ENCODE measurements around the gene PTRHD1. TPM values are rescaled to one million over a fixed set of nuclear protein-coding genes. Genes with fewer than 3 reads are reported as not detected.

Gene PTRHD1
- total RNA-seq, 2 donors from 2014 or later: 37.2 to 38.2 TPM

- Mint-ChIP-seq H3K4me1 (peaks cover 16% of the 10 kb centered on the region), H3K9me3 (no peaks in the 10 kb centered on the region), H3K36me3 (ENCODE audit: low read depth) (peaks cover 34% of the 10 kb centered on the region), H3K27me3 (ENCODE audit: insufficient read depth) (no peaks in the 10 kb centered on the region), H3K27ac (no peak overlapping the region), H3K4me3 (no peak overlapping the region)
- 100% methylated on average over 2 of the region's 5 CpGs for WGBS, 2 experiments (ENCODE audit: insufficient coverage in 1 of 2, insufficient read length in 1 of 2)
- Histone ChIP-seq H3K4me3 (ENCODE audit: low read length) (no peak overlapping the region), H3K9me3 (ENCODE audit: control insufficient read depth, low read length) (no peaks in the 10 kb centered on the region), H3K27me3 (ENCODE audit: control insufficient read depth, insufficient read depth, low read length, poor library complexity, severe bottlenecking) (no peaks in the 10 kb centered on the region), H3K4me1 (ENCODE audit: control insufficient read depth, insufficient read depth, low read length) (peaks cover 4% of the 10 kb centered on the region), H3K27ac (ENCODE audit: low read depth, low read length) (no peak overlapping the region), H3K36me3 (ENCODE audit: control insufficient read depth, insufficient read depth, low read length) (peaks cover 26% of the 10 kb centered on the region), H3K9ac (ENCODE audit: extremely low read depth, low read length, poor library complexity, severe bottlenecking) (no peak overlapping the region)
- TF ChIP-seq CTCF (conservative IDR thresholded peaks at IDR 0.05): no peak
- DNase-seq: peak; percentile 16
Measured at GRCh38 chr2:24826773-24827145, 33.6 kb upstream of the PTRHD1 start.

- Histone ChIP-seq H3K27ac (ENCODE audit: low read depth, low read length) (no peak overlapping the region), H3K4me3 (ENCODE audit: low read length) (no peak overlapping the region), H3K9ac (ENCODE audit: extremely low read depth, low read length, poor library complexity, severe bottlenecking) (no peak overlapping the region), H3K36me3 (ENCODE audit: control insufficient read depth, insufficient read depth, low read length) (peaks cover 33% of the 10 kb centered on the region), H3K4me1 (ENCODE audit: control insufficient read depth, insufficient read depth, low read length) (peaks cover 6% of the 10 kb centered on the region), H3K9me3 (ENCODE audit: control insufficient read depth, low read length) (no peaks in the 10 kb centered on the region), H3K27me3 (ENCODE audit: control insufficient read depth, insufficient read depth, low read length, poor library complexity, severe bottlenecking) (no peaks in the 10 kb centered on the region)
- no peaks in the 10 kb centered on the region for H3K9me3 Mint-ChIP-seq
- no peak overlapping the region for H3K4me3 Mint-ChIP-seq
- no peak overlapping the region for H3K27ac Mint-ChIP-seq
- peak; percentile 71 for DNase-seq
- H3K4me1 Mint-ChIP-seq: peaks cover 23% of the 10 kb centered on the region
- no peaks in the 10 kb centered on the region for H3K27me3 Mint-ChIP-seq (ENCODE audit: insufficient read depth)
- TF ChIP-seq CTCF (conservative IDR thresholded peaks at IDR 0.05): peak; percentile 33
- WGBS, 2 experiments (ENCODE audit: insufficient coverage in 1 of 2, insufficient read length in 1 of 2): 94 to 97% methylated on average over 5 to 13 of the region's 14 CpGs
- peaks cover 37% of the 10 kb centered on the region for H3K36me3 Mint-ChIP-seq (ENCODE audit: low read depth)
Measured at GRCh38 chr2:24825883-24826772, 32.9 kb upstream of the PTRHD1 start.

GRCh38 chr2:24824966-24825882 lies 32.0 kb upstream of the PTRHD1 start:
- Mint-ChIP-seq H3K27ac (no peak overlapping the region), H3K27me3 (ENCODE audit: insufficient read depth) (no peaks in the 10 kb centered on the region), H3K4me3 (no peak overlapping the region), H3K36me3 (ENCODE audit: low read depth) (peaks cover 42% of the 10 kb centered on the region), H3K9me3 (no peaks in the 10 kb centered on the region), H3K4me1 (peaks cover 30% of the 10 kb centered on the region)
- Histone ChIP-seq H3K36me3 (ENCODE audit: control insufficient read depth, insufficient read depth, low read length) (peaks cover 42% of the 10 kb centered on the region), H3K4me1 (ENCODE audit: control insufficient read depth, insufficient read depth, low read length) (peaks cover 6% of the 10 kb centered on the region), H3K27me3 (ENCODE audit: control insufficient read depth, insufficient read depth, low read length, poor library complexity, severe bottlenecking) (no peaks in the 10 kb centered on the region), H3K9ac (ENCODE audit: extremely low read depth, low read length, poor library complexity, severe bottlenecking) (no peak overlapping the region), H3K9me3 (ENCODE audit: control insufficient read depth, low read length) (no peaks in the 10 kb centered on the region), H3K27ac (ENCODE audit: low read depth, low read length) (no peak overlapping the region), H3K4me3 (ENCODE audit: low read length) (no peak overlapping the region)
- peak; percentile 72 for TF ChIP-seq CTCF (conservative IDR thresholded peaks at IDR 0.05)
- DNase-seq: peak; percentile 61
- WGBS, 2 experiments (ENCODE audit: insufficient coverage in 1 of 2, insufficient read length in 1 of 2): 90 to 97% methylated on average over 6 to 9 of the region's 16 CpGs
